HepG2 (cell line): ENCODE results near the gene NAPB. TPM values are rescaled to one million over a fixed set of nuclear protein-coding genes. Genes with fewer than 3 reads are reported as not detected.

Experiments used
- BRD4 ChIP-seq: sonication (generic); formaldehyde crosslinking; IDR thresholded peaks from 2 replicates; pipeline ENCODE4 v1.4.0; 2020; ENCODE audit warnings: missing genetic modification reagents
- FOXO4 ChIP-seq: sonication (generic); formaldehyde crosslinking; conservative IDR thresholded peaks from 2 replicates; pipeline ENCODE4 v1.8.1; 2023; ENCODE audit warnings: missing genetic modification reagents
- MYPOP ChIP-seq: sonication (generic); formaldehyde crosslinking; IDR thresholded peaks from 2 replicates; pipeline ENCODE4 v1.8.1; 2023; ENCODE audit warnings: mild to moderate bottlenecking, moderate library complexity, missing genetic modification reagents
- PBX3 ChIP-seq: sonication (generic); formaldehyde crosslinking; IDR thresholded peaks from 2 replicates; pipeline ENCODE4 v1.8.1; 2023; ENCODE audit warnings: missing genetic modification reagents, inconsistent platforms, borderline replicate concordance
- SPEN ChIP-seq: sonication (generic); formaldehyde crosslinking; IDR thresholded peaks from 2 replicates; pipeline ENCODE4 v1.5.1; 2020; ENCODE audit warnings: low read depth, mild to moderate bottlenecking, missing genetic modification reagents
- ZMYM2 ChIP-seq: sonication (generic); formaldehyde crosslinking; IDR thresholded peaks from 2 replicates; pipeline ENCODE4 v1.8.0; 2022; ENCODE audit warnings: mild to moderate bottlenecking, missing genetic modification reagents
- ZNF687 ChIP-seq: sonication (generic); formaldehyde crosslinking; IDR thresholded peaks from 2 replicates; pipeline ENCODE4 v1.5.1; 2020; ENCODE audit warnings: mild to moderate bottlenecking, missing genetic modification reagents, moderate library complexity
- polyA plus RNA-seq, 8 experiments: library from polyadenylated mRNA; depleted of rRNA in 3 of 8; stranded (reverse) in 7 of 8; unstranded in 1 of 8; fragments of >200 nt; fragmentation: Illumina TruSeq in 4 of 8; extraction: Trizol in 4 of 8; gene quantifications; 2 replicates each; pipeline versions ENCODE4 v1.2.1 to v1.2.3, GENCODE V29; 2011 to 2016; ENCODE audit warnings: low read depth in 4 of 8, missing spikeins in 1 of 8, mixed read lengths in 1 of 8; ENCODE audit not compliant: insufficient read depth in 1 of 8
- total RNA-seq, 5 experiments: library from RNA; depleted of rRNA; stranded (reverse); fragments of >200 nt; fragmentation: Illumina TruSeq; extraction: Trizol; gene quantifications; 2 replicates each; pipeline ENCODE4 v1.2.3, GENCODE V29; 2016; ENCODE audit warnings: low read depth in 1 of 5
- TF ChIP-seq, protein P1 (sequence below): sonication (generic); formaldehyde crosslinking; IDR thresholded peaks from 2 replicates; pipeline ENCODE4 v1.8.1; 2023; ENCODE audit warnings: mild to moderate bottlenecking, missing genetic modification reagents
- TF ChIP-seq, protein P2 (sequence below): sonication (generic); formaldehyde crosslinking; conservative IDR thresholded peaks from 2 replicates; pipeline ENCODE4 v1.8.0; 2022; ENCODE audit warnings: missing genetic modification reagents
- TF ChIP-seq, protein P3 (sequence below): conservative IDR thresholded peaks from 2 replicates; pipeline ENCODE4 v1.6.1; 2018; ENCODE audit warnings: missing genetic modification reagents
- TF ChIP-seq, protein P4 (sequence below): sonication (generic); formaldehyde crosslinking; IDR thresholded peaks from 2 replicates; pipeline ENCODE4 v1.4.0; 2020; ENCODE audit warnings: missing genetic modification reagents; ENCODE audit errors: not compliant biosample characterization

NAPB gene
- total and polyA plus RNA-seq, 2 of the 13 experiments (the other 11 are each of a cell fraction or from before 2014, with no cell fraction given) = 15.2 to 16.1 TPM

- TF ChIP-seq ZNF687 (CRISPR knock-in tag) (peak; percentile 78), SPEN (peak; percentile 31), FOXO4 (CRISPR knock-in tag) (0 out of 2 replicates have a peak, but pooled peaks have one; percentile 77), PBX3 (CRISPR knock-in tag) (no peak; the same call in 1 of the 2 replicates), MYPOP (no peak; the same call in 1 of the 2 replicates), ZMYM2 (CRISPR knock-in tag) (no peak), BRD4 (CRISPR knock-in tag) (peak; percentile 66; the same call in 1 of the 2 replicates)
- TF ChIP-seq, protein P1, sequence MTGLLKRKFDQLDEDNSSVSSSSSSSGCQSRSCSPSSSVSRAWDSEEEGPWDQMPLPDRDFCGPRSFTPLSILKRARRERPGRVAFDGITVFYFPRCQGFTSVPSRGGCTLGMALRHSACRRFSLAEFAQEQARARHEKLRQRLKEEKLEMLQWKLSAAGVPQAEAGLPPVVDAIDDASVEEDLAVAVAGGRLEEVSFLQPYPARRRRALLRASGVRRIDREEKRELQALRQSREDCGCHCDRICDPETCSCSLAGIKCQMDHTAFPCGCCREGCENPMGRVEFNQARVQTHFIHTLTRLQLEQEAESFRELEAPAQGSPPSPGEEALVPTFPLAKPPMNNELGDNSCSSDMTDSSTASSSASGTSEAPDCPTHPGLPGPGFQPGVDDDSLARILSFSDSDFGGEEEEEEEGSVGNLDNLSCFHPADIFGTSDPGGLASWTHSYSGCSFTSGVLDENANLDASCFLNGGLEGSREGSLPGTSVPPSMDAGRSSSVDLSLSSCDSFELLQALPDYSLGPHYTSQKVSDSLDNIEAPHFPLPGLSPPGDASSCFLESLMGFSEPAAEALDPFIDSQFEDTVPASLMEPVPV (CRISPR knock-in tag) = 0 out of 2 replicates have a peak, but pooled peaks have one; percentile 22
- TF ChIP-seq, protein P2, sequence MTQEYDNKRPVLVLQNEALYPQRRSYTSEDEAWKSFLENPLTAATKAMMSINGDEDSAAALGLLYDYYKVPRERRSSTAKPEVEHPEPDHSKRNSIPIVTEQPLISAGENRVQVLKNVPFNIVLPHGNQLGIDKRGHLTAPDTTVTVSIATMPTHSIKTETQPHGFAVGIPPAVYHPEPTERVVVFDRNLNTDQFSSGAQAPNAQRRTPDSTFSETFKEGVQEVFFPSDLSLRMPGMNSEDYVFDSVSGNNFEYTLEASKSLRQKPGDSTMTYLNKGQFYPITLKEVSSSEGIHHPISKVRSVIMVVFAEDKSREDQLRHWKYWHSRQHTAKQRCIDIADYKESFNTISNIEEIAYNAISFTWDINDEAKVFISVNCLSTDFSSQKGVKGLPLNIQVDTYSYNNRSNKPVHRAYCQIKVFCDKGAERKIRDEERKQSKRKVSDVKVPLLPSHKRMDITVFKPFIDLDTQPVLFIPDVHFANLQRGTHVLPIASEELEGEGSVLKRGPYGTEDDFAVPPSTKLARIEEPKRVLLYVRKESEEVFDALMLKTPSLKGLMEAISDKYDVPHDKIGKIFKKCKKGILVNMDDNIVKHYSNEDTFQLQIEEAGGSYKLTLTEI (CRISPR knock-in tag) = no peak
- TF ChIP-seq, protein P3, sequence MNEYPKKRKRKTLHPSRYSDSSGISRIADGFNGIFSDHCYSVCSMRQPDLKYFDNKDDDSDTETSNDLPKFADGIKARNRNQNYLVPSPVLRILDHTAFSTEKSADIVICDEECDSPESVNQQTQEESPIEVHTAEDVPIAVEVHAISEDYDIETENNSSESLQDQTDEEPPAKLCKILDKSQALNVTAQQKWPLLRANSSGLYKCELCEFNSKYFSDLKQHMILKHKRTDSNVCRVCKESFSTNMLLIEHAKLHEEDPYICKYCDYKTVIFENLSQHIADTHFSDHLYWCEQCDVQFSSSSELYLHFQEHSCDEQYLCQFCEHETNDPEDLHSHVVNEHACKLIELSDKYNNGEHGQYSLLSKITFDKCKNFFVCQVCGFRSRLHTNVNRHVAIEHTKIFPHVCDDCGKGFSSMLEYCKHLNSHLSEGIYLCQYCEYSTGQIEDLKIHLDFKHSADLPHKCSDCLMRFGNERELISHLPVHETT (CRISPR knock-in tag) = 0 out of 2 replicates have a peak, but pooled peaks have one; percentile 50
- TF ChIP-seq, protein P4, sequence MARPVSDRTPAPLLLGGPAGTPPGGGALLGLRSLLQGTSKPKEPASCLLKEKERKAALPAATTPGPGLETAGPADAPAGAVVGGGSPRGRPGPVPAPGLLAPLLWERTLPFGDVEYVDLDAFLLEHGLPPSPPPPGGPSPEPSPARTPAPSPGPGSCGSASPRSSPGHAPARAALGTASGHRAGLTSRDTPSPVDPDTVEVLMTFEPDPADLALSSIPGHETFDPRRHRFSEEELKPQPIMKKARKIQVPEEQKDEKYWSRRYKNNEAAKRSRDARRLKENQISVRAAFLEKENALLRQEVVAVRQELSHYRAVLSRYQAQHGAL (CRISPR knock-in tag) = peak; percentile 13
Observed at GRCh38 chr20:23350904-23351838, 70.1 kb downstream of the NAPB start (continued).
